ENCODE measurements around the gene KIAA0408.

KIAA0408 gene

GRCh38 chr6:127459231-127459641, at the start of gene KIAA0408:
KIAA0408 (minus strand) TSS chr6:127459389; CDS start chr6:127453981, 5,408 bp downstream.
- DNase-seq (ENCODE audit: low read depth in 2 of 3, low spot score in 1 of 3): no peak

GRCh38 chr6:127506894-127507293, 47.7 kb upstream of the KIAA0408 start:
- no peak for DNase-seq (ENCODE audit: low read depth in 2 of 3, low spot score in 1 of 3)

GRCh38 chr6:127503022-127503421, 43.8 kb upstream of the KIAA0408 start:
- DNase-seq (ENCODE audit: low read depth in 2 of 3, low spot score in 1 of 3): no peak

- no peak for DNase-seq (ENCODE audit: low read depth in 2 of 3, low spot score in 1 of 3)
These were observed 38.2 kb upstream of the KIAA0408 start for GRCh38 chr6:127497410-127497809.

DNA sequence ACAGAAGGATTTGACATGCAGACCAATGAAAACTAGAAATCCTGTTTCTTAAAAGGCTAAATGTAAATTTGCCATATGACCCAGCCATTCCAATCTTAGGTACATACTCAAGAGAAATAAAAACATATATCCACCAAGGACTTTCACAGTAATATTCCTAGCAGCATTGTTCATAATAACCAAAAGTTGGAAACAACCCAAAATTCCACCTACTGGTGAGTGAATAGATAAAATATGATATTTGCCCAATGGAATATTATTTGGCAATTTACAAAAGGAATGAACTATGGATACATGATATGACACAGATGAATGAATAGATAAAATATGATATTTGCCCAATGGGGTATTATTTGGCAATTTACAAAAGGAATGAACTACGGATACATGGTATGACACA, 37.3 kb upstream of the KIAA0408 start:
- DNase-seq (ENCODE audit: low read depth in 2 of 3, low spot score in 1 of 3): no peak

GRCh38 chr6:127494240-127494767, 35.1 kb upstream of the KIAA0408 start:
- no peak for DNase-seq (ENCODE audit: low read depth in 2 of 3, low spot score in 1 of 3)

GRCh38 chr6:127489248-127489647, 30.1 kb upstream of the KIAA0408 start:
- DNase-seq (ENCODE audit: low read depth in 2 of 3, low spot score in 1 of 3): no peak

GRCh38 chr6:127486934-127487333, 27.7 kb upstream of the KIAA0408 start:
- DNase-seq (ENCODE audit: low read depth in 2 of 3, low spot score in 1 of 3): no peak

DNA sequence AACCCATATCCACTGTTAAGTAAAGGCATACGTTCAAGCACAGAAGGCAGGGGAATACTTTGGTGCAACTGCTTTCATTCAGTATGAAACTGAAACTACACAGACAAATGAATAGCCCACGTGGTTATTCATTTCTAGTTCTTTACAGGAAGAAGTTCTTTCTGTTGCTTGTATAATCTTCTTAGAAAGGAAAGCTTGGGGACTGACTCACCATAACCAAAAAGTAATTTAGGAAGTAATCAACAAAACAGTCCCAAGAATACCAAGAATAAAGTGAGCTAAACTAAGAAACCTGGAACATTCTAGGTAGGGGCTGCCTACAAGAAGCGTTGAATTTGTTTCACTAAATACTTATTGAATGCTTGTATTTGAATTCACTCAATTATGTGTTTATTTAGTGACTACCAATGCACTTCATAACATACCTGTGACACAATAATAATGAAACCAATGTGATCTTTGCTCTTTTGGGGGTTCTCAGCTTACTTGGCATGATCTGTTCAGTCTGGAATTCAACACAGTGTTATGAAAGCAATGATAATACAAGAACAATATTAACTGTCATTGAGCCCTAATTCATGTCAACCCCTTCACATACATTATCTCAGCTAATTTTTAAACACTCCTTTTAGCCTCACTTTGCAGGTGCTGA, 25.1 kb upstream of the KIAA0408 start:
- DNase-seq (ENCODE audit: low read depth in 2 of 3, low spot score in 1 of 3): peak in 1 of 3 donors; percentile 16

GRCh38 chr6:127483399-127484055, 24.3 kb upstream of the KIAA0408 start:
- DNase-seq (ENCODE audit: low read depth in 2 of 3, low spot score in 1 of 3): no peak

DNA sequence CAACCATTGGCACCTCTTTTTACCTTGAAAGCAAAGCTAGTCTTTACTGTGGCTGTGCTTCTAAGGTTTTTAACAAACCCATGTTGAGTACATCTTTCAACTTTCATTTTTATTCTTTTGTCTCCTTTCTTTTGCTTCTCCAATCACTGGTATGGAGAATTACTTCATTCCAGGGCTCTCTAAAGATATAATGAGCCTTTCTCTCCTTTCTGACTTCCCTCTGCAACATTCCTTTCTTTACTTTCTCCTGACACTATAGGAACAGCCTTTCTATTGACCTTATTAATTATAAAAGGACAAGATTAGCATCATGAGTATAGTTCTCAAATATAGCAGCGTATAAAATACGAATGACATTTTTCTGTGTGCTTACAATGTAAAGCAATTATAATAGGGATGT, 23.1 kb upstream of the KIAA0408 start:
- no peak for DNase-seq (ENCODE audit: low read depth in 2 of 3, low spot score in 1 of 3)

- DNase-seq (ENCODE audit: low read depth in 2 of 3, low spot score in 1 of 3): no peak
These were observed 22.4 kb upstream of the KIAA0408 start for GRCh38 chr6:127481628-127482027.

DNA sequence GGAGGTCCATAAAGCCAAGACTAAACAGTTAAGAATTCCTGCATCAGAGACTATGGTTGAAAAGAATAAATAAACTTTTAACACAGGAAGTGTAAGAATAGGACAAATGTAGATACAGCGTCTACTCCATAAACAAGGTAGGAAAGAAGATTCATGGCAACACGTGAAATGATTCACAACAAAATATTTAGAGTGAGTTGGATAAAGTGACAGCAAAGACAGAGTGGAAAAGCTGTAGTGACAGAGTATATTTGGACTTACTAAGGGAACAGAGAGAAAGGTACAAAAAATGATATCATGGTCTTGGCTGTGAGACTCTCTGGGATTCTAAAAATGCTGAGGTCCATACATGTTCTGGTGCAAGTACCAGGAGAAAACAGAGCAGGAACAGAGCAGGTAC, 21.9 kb upstream of the KIAA0408 start:
- no peak for DNase-seq (ENCODE audit: low read depth in 2 of 3, low spot score in 1 of 3)

- no peak for DNase-seq (ENCODE audit: low read depth in 2 of 3, low spot score in 1 of 3)
These were observed 18.5 kb upstream of the KIAA0408 start for GRCh38 chr6:127477658-127478057.

- DNase-seq (ENCODE audit: low read depth in 2 of 3, low spot score in 1 of 3): no peak
These were observed 16.6 kb upstream of the KIAA0408 start for GRCh38 chr6:127475823-127476176.

DNA sequence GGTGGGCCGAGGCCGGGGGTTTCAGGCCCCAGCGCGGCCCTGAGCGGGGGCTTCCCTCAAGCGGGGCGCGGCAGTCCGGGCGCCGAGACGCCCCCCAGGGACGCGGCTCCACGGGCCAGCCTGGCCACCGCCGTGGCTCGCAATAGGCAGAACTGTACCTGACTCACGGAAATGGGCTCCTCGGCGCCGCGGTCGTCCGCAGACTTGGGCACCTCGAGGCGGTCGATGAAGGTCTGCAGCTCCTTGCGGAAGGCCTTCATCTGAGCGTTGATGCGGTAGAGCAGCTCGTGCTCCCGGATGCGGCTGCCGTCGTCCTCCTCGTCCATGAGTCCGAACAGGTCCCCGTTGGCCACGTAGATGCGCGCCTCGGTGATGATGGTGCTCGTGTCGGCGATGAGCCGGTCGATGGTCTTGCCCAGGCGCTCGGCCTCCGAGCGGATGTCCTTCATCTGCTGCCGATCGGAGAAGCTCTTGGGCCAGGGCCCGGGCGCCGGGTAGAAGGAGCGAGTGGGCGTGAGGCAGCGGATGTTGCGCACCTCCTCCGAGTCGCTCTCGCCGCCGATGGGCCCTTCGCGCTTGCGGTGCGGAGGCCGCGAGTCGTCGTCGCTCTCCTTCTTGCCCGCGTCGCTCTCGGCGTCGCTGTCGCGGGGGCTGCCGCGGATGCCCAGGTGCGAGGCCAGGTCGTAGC, 16.1 kb upstream of the KIAA0408 start:
- DNase-seq (ENCODE audit: low read depth in 2 of 3, low spot score in 1 of 3): no peak

GRCh38 chr6:127471379-127472255, 12.4 kb upstream of the KIAA0408 start:
- no peak for DNase-seq (ENCODE audit: low read depth in 2 of 3, low spot score in 1 of 3)

- DNase-seq (ENCODE audit: low read depth in 2 of 3, low spot score in 1 of 3): no peak
These were observed 9.7 kb upstream of the KIAA0408 start for GRCh38 chr6:127468936-127469335.

- no peak for DNase-seq (ENCODE audit: low read depth in 2 of 3, low spot score in 1 of 3)
These were observed 7.2 kb upstream of the KIAA0408 start for GRCh38 chr6:127466416-127466815.

- peak; percentile 24 to 59 (median 57) for DNase-seq (ENCODE audit: low read depth in 2 of 3, low spot score in 1 of 3)
These were observed 5.8 kb upstream of the KIAA0408 start for GRCh38 chr6:127464881-127465459.
